ENCODE results near the gene BPIFB6. TPM values are rescaled to one million over a fixed set of nuclear protein-coding genes. Genes with fewer than 3 reads are reported as not detected.

The BPIFB6 gene
- polyA plus RNA-seq, 1 of the 3 experiments (the other 2 are of a cell fraction) = not detected

GRCh38 chr20:33061658-33062028 lies 30.2 kb downstream of the BPIFB6 start (continued):
- TF ChIP-seq REST (IDR thresholded peaks at IDR 0.05; ENCODE audit: low read depth, low read length) = no peak
- TF ChIP-seq MEF2A (IDR thresholded peaks at IDR 0.05; ENCODE audit: borderline replicate concordance, low read depth) = no peak
- TF ChIP-seq PBX3 (IDR thresholded peaks at IDR 0.05) = no peak
- TF ChIP-seq POLR2AphosphoS5 (IDR thresholded peaks at IDR 0.05; ENCODE audit: low read depth, low read length) = no peak
- no peak for TF ChIP-seq RXRA (IDR thresholded peaks at IDR 0.05; ENCODE audit: borderline replicate concordance, low read depth)
- TF ChIP-seq RFX5 (IDR thresholded peaks at IDR 0.05; ENCODE audit: low read length) = no peak
- TF ChIP-seq FOXM1 (IDR thresholded peaks at IDR 0.05; ENCODE audit: low read depth) = no peak
- TF ChIP-seq CHD2 (IDR thresholded peaks at IDR 0.05; ENCODE audit: low read length, partially characterized antibody) = no peak

- 49% methylated on average over 9 of the region's 9 CpGs for WGBS (ENCODE audit: low lambda C conversion rate)
- Histone ChIP-seq H3K27me3 (ENCODE audit: insufficient read depth) (peaks cover 27% of the 10 kb centered on the region; the same call in 1 of the 2 replicates), H3F3A (replicated peaks; ENCODE audit: insufficient read depth) (no peaks in the 10 kb centered on the region), H3K36me3 (replicated peaks in 1 of 2; ENCODE audit: control insufficient read depth in 1 of 2, insufficient read depth in 2 of 2, low read length in 1 of 2) (no peaks in the 10 kb centered on the region), H4K20me1 (ENCODE audit: insufficient read depth) (no peaks in the 10 kb centered on the region), H3K27ac (ENCODE audit: low read depth in 2 of 2, low read length in 1 of 2) (no peak overlapping the region), H3K9me2 (no peaks in the 10 kb centered on the region), H3K9ac (no peak overlapping the region), H2AFZ (ENCODE audit: low read depth) (no peak overlapping the region), H3K4me1 (ENCODE audit: control insufficient read depth in 1 of 2, insufficient read depth in 2 of 2, low read depth in 1 of 2, low read length in 1 of 2) (no peaks in the 10 kb centered on the region), H3K4me3 (ENCODE audit: low read depth in 2 of 2, low read length in 1 of 2) (no peak overlapping the region), H3K9me3 (no peaks in the 10 kb centered on the region), H3K4me2 (no peak overlapping the region), H3K79me2 (ENCODE audit: insufficient read depth) (no peaks in the 10 kb centered on the region)
- TF ChIP-seq MEF2A (IDR thresholded peaks at IDR 0.05; ENCODE audit: borderline replicate concordance, low read depth) (no peak), ELF1 (IDR thresholded peaks at IDR 0.05) (no peak), TEAD4 (IDR thresholded peaks at IDR 0.05; ENCODE audit: borderline replicate concordance, insufficient read depth) (no peak), FOXM1 (IDR thresholded peaks at IDR 0.05; ENCODE audit: low read depth) (no peak), MAX (IDR thresholded peaks at IDR 0.05; ENCODE audit: low read depth) (no peak), REST (IDR thresholded peaks at IDR 0.05; ENCODE audit: low read depth, low read length) (no peak), NRF1 (IDR thresholded peaks at IDR 0.05; ENCODE audit: low read depth, low read length) (no peak), SMC3 (IDR thresholded peaks at IDR 0.05; ENCODE audit: low read depth, low read length) (no peak)
- ChIA-PET POLR2A (no interaction called here), CTCF (interaction anchor here (1.2 kb wide), 1 partner anchor 15 kb away, joined by 3 read pairs; no protein-coding TSS in a partner anchor)
- no peak for DNase-seq
These were observed 30.8 kb downstream of the BPIFB6 start for GRCh38 chr20:33062105-33062824.

All from SK-N-SH (cell line).